Common myeloid progenitor, CD34-positive (primary cell): ENCODE data around the gene OSGIN1.

Source experiments
- CTCF ChIA-PET: fragments of 350-600 bp; sonication (Branson Sonifier 250); formaldehyde crosslinking; loops from one replicate; lab custom pipeline; 2021; ENCODE audit warnings: antibody characterized with exemption; lab: Charles Lee
- POLR2A ChIA-PET: fragments of 350-600 bp; sonication (Branson Sonifier 250); formaldehyde crosslinking; loops from one replicate; lab custom pipeline; 2021; ENCODE audit warnings: antibody characterized with exemption; lab: Charles Lee
- DNase-seq, 3 donors: peaks; one replicate each; pipeline versions ENCODE4 v3.0.0 to v3.0.0-alpha.2; 2013
- H3K27ac ChIP-seq, 2 experiments: 1 replicate in 1 of 2; 2 replicates in 1 of 2; pipeline ENCODE4 v1.7.0; 2013; ENCODE audit warnings: inconsistent platforms in 2 of 2, low read length in 2 of 2, mild to moderate bottlenecking in 2 of 2, low read depth in 1 of 2, moderate library complexity in 1 of 2; ENCODE audit not compliant: severe bottlenecking in 2 of 2, insufficient read depth in 1 of 2, poor library complexity in 1 of 2
- H3K27me3 ChIP-seq, 5 experiments: replicated peaks in 2 of 5; 1 replicate in 3 of 5; 2 replicates in 2 of 5; pipeline versions ENCODE4 v1.6.1 to v1.7.0; 2013; ENCODE audit warnings: low read length in 4 of 5, mild to moderate bottlenecking in 2 of 5, moderate library complexity in 2 of 5, inconsistent platforms in 1 of 5; ENCODE audit not compliant: insufficient read depth in 5 of 5, control insufficient read depth in 4 of 5
- H3K36me3 ChIP-seq, 4 experiments: 1 replicate in 2 of 4; 2 replicates in 2 of 4; pipeline versions ENCODE4 v1.6.1 to v1.7.0; 2013; ENCODE audit warnings: low read length in 3 of 4, control low read depth in 1 of 4, mild to moderate bottlenecking in 1 of 4; ENCODE audit not compliant: control insufficient read depth in 4 of 4, insufficient read depth in 4 of 4
- H3K4me1 ChIP-seq, 4 experiments: 1 replicate in 3 of 4; 2 replicates in 1 of 4; pipeline versions ENCODE4 v1.6.1 to v1.7.1; 2013; ENCODE audit warnings: low read length in 3 of 4, mild to moderate bottlenecking in 3 of 4, control low read depth in 1 of 4, inconsistent platforms in 1 of 4, moderate library complexity in 1 of 4; ENCODE audit not compliant: control insufficient read depth in 4 of 4, insufficient read depth in 4 of 4; ENCODE audit errors: control extremely low read depth in 1 of 4
- H3K4me3 ChIP-seq, 7 experiments: 1 replicate in 4 of 7; 2 replicates in 3 of 7; pipeline versions ENCODE4 v1.5.1 to v1.7.0; 2013; ENCODE audit warnings: mild to moderate bottlenecking in 7 of 7, low read length in 6 of 7, moderate library complexity in 6 of 7, inconsistent platforms in 2 of 7, low read depth in 2 of 7, control low read depth in 1 of 7; ENCODE audit not compliant: insufficient read depth in 4 of 7, control insufficient read depth in 1 of 7; ENCODE audit errors: extremely low read depth in 1 of 7
- H3K9me3 ChIP-seq, 5 experiments: 1 replicate in 4 of 5; 2 replicates in 1 of 5; pipeline versions ENCODE4 v1.6.1 to v1.7.1; 2013; ENCODE audit warnings: low read length in 4 of 5, mild to moderate bottlenecking in 2 of 5, inconsistent platforms in 1 of 5, low read depth in 1 of 5, moderate library complexity in 1 of 5; ENCODE audit not compliant: control insufficient read depth in 4 of 5, insufficient read depth in 2 of 5; ENCODE audit errors: control extremely low read depth in 1 of 5
- WGBS: methylation state at CpG from one replicate; pipeline ENCODE4 v1.1.5; 2013; ENCODE audit not compliant: insufficient coverage; 5-methylcytosine and 5-hydroxymethylcytosine counted together

OSGIN1 gene

DNA sequence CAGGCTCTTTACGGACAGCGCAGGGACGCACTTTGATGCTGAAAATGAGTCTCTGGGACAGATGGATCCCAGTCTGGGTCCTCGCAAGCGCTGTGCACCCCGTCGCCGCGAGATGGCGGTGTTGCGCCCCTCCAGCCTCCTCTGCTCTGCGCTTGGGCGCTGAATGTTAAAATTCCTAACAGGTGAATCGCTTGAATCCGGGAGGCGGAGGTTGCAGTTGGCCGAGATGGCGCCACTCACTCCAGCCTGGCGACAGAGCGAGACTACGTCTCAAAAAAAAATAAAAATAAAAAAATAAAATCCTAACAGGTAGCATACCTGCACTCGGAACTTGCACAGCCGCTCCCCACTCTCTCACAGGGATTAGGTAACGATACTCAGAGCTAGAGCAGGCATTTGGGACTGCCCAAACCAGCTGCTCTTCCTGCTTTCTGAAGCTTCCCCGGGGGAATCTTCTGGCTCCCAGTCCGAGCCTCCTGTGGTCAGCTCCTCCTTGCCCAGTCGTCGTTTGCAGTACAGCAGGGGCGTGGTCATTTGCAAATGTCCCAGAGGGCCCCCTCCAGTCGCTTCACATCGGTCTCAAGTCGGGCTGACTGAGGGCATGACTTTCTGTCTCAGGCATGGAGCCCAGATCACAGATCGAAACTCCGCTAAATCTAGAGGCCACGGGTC lies 26.2 kb upstream of the OSGIN1 start:
- Histone ChIP-seq H3K4me3 (no peak overlapping the region), H3K36me3 (peaks cover 2 to 20% (median 9%) of the 10 kb centered on the region in 4 experiments), H3K4me1 (no peaks in the 10 kb centered on the region), H3K9me3 (no peaks in the 10 kb centered on the region), H3K27ac (no peak overlapping the region), H3K27me3 (no peaks in the 10 kb centered on the region)
- DNase-seq, result peak; percentile 16 to 56 (median 42)
- CTCF ChIA-PET, result interaction anchor here (0.6 to 2.6 kb wide), 15 partner anchors 10 to 139 kb away, joined by 3 to 9 read pairs (median 4); no protein-coding TSS in a partner anchor
- POLR2A ChIA-PET, result no interaction called here
- 39% methylated on average over 28 of the region's 35 CpGs for WGBS

- no peaks in the 10 kb centered on the region for H3K4me1 ChIP-seq
- no peaks in the 10 kb centered on the region for H3K27me3 ChIP-seq
- CTCF ChIA-PET, result interaction anchor here (1.4 to 2.6 kb wide), 7 partner anchors 13 to 137 kb away, joined by 3 to 9 read pairs (median 4); no protein-coding TSS in a partner anchor
- no peak overlapping the region for H3K27ac ChIP-seq
- no peak overlapping the region for H3K4me3 ChIP-seq
- DNase-seq, result no peak
- 90% methylated on average over 15 of the region's 16 CpGs for WGBS
- H3K9me3 ChIP-seq, result no peaks in the 10 kb centered on the region
- POLR2A ChIA-PET, result no interaction called here
- peaks cover 0 to 16% (median 9%) of the 10 kb centered on the region in 4 experiments for H3K36me3 ChIP-seq
Measured at GRCh38 chr16:83928341-83929055, 24.5 kb upstream of the OSGIN1 start.

DNA sequence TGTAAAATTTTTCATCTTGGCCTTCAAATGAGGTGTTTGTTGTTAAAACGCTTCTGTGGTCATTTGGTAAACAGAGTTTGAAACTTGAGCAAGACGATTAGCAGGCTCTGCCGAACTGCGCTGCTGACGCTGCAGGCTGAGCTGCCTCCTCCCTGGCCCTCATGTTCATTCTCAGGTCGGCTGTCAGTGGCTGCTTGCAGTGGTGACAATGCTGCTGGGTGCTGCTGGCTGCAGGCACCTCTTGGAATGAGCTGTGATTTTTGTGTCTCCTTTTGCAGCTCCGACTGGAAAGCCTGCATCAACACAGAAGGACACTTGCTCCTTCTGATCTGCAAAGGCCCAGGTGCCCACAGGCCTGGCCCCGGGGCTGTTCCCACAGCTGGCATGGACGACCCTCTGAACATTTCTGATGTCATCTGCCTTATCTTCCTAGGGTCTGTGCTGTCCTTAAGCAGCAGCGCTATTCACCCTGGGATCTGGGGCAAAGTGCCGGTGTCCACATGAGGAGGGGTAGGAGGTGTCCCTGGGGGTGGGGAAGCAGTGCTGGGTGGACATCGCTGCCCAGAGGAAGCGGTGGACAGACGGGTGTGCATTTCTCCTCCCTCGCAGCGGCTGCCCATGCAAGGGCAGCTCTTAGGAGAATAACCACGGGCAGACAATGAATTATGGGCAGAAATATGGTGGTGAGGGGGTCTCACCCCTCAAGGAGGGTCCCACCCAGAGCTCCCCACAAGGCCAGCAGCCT lies 23.1 kb upstream of the OSGIN1 start:
- CTCF ChIA-PET, result interaction anchor here (0.7 to 1.2 kb wide), 4 partner anchors 9 to 28 kb away, joined by 3 to 4 read pairs (median 3); no protein-coding TSS in a partner anchor

GRCh38 chr16:83930730-83931500 lies 22.1 kb upstream of the OSGIN1 start:
- DNase-seq, result no peak
- Histone ChIP-seq H3K4me1 (no peaks in the 10 kb centered on the region), H3K9me3 (no peaks in the 10 kb centered on the region), H3K27me3 (no peaks in the 10 kb centered on the region), H3K4me3 (no peak overlapping the region), H3K27ac (no peak overlapping the region), H3K36me3 (peaks cover 0 to 4% (median 1%) of the 10 kb centered on the region in 4 experiments)
- ChIA-PET CTCF (interaction anchor here (1.0 kb wide), 1 partner anchor 25 kb away, joined by 4 read pairs; no protein-coding TSS in a partner anchor), POLR2A (no interaction called here)
- WGBS, result 95% methylated on average over 21 of the region's 22 CpGs

More for the DNA sequence above, 23.1 kb upstream of the OSGIN1 start:
- DNase-seq, result no peak
- POLR2A ChIA-PET, result no interaction called here
- Histone ChIP-seq H3K36me3 (peaks cover 0 to 7% (median 3%) of the 10 kb centered on the region in 4 experiments), H3K4me3 (no peak overlapping the region), H3K27me3 (no peaks in the 10 kb centered on the region), H3K27ac (no peak overlapping the region), H3K4me1 (no peaks in the 10 kb centered on the region), H3K9me3 (no peaks in the 10 kb centered on the region)
- 95% methylated on average over 8 of the region's 17 CpGs for WGBS

GRCh38 chr16:83931556-83931955 lies 21.5 kb upstream of the OSGIN1 start:
- H3K27me3 ChIP-seq, result no peaks in the 10 kb centered on the region
- 92% methylated on average over 17 of the region's 17 CpGs for WGBS
- ChIA-PET POLR2A (no interaction called here), CTCF (no interaction called here)
- no peaks in the 10 kb centered on the region for H3K4me1 ChIP-seq
- H3K9me3 ChIP-seq, result no peaks in the 10 kb centered on the region
- no peak overlapping the region for H3K27ac ChIP-seq
- H3K4me3 ChIP-seq, result no peak overlapping the region
- no peak for DNase-seq
- peaks cover 0 to 4% (median 1%) of the 10 kb centered on the region in 4 experiments for H3K36me3 ChIP-seq

DNA sequence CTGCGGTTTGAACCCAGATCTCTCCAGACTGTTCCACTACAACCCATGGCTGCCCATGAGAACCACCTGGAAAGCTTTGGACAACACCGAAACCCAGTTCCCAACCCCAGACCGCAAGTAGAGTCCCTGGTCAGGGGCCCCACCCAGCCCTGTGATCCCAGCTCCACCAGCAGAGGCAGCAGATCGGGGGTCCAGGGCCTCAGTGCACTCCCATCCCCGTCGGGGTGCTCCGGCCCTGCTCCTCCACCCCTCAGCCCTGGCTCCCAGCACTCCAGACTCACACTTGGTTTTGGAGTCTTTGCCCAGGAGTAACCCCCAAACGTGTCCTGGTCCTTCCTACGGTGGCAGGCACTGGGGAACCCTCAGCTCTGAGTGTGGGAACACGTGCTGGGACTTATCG lies 20.7 kb upstream of the OSGIN1 start:
- CTCF ChIA-PET, result no interaction called here
- WGBS, result 100% methylated on average over 8 of the region's 11 CpGs
- no peaks in the 10 kb centered on the region for H3K9me3 ChIP-seq

More for the DNA sequence above, 20.7 kb upstream of the OSGIN1 start:
- Histone ChIP-seq H3K4me1 (no peaks in the 10 kb centered on the region), H3K36me3 (peaks cover 0 to 2% (median 0%) of the 10 kb centered on the region in 4 experiments), H3K27ac (no peak overlapping the region), H3K4me3 (no peak overlapping the region), H3K27me3 (no peaks in the 10 kb centered on the region)
- POLR2A ChIA-PET, result no interaction called here
- no peak for DNase-seq
